OCI-LY3 (cell line): Measurements from ENCODE around the gene NDC80.

Experiments used
- EZH2phosphoT487 ChIP-seq: fragments of 200-600 bp; shearing (Covaris generic); IDR thresholded peaks from 2 replicates; pipeline ENCODE4 v1.6.1; 2018; ENCODE audit warnings: antibody characterized with exemption, mixed run types, low read depth
- TF ChIP-seq, protein P1 (sequence below): fragments of 200-600, 300-600 bp; sonication (generic); IDR thresholded peaks from 2 replicates; pipeline ENCODE4 v1.5.1; 2014; ENCODE audit warnings: antibody characterized with exemption, low read length, low read depth

- TF ChIP-seq, protein P1, sequence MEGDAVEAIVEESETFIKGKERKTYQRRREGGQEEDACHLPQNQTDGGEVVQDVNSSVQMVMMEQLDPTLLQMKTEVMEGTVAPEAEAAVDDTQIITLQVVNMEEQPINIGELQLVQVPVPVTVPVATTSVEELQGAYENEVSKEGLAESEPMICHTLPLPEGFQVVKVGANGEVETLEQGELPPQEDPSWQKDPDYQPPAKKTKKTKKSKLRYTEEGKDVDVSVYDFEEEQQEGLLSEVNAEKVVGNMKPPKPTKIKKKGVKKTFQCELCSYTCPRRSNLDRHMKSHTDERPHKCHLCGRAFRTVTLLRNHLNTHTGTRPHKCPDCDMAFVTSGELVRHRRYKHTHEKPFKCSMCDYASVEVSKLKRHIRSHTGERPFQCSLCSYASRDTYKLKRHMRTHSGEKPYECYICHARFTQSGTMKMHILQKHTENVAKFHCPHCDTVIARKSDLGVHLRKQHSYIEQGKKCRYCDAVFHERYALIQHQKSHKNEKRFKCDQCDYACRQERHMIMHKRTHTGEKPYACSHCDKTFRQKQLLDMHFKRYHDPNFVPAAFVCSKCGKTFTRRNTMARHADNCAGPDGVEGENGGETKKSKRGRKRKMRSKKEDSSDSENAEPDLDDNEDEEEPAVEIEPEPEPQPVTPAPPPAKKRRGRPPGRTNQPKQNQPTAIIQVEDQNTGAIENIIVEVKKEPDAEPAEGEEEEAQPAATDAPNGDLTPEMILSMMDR: no peak
- TF ChIP-seq EZH2phosphoT487: no peak
Observed at GRCh38 chr18:2568605-2569004, 2.8 kb upstream of the NDC80 start.
